Spleen (tissue), 7 donors: ENCODE measurements around the gene DTX1.

ENCODE experiments used
- CTCF ChIP-seq, 11 experiments: fragments of 200-600 bp in 7 of 11; fragments of 450-650 bp in 4 of 11; sonication (generic) in 4 of 11; IDR thresholded peaks in 8 of 11; conservative IDR thresholded peaks in 3 of 11; 1 replicate in 7 of 11; 2 replicates in 4 of 11; pipeline versions ENCODE4 v1.4.0 to v1.8.0; 2016 to 2021; ENCODE audit warnings: antibody characterized with exemption in 11 of 11, inconsistent platforms in 4 of 11, mild to moderate bottlenecking in 1 of 11
- POLR2A ChIP-seq, 3 donors: fragments of 450-650 bp; IDR thresholded peaks; one replicate each; pipeline ENCODE4 v1.5.1; 2017; ENCODE audit warnings: antibody characterized with exemption in 3 of 3, mild to moderate bottlenecking in 1 of 3
- POLR2AphosphoS5 ChIP-seq, 3 donors: sonication (generic); formaldehyde crosslinking; IDR thresholded peaks; one replicate each; pipeline ENCODE4 v1.5.1; 2017; ENCODE audit warnings: antibody characterized with exemption in 3 of 3
- donor health status: DM: no; HTN: no; CAD: no; lungs with moderate emphysema.
- donor health status: DM: no; HTN: no; CAD: no.
- donor health status: DM: no; HTN: no; CAD: no.

DNA sequence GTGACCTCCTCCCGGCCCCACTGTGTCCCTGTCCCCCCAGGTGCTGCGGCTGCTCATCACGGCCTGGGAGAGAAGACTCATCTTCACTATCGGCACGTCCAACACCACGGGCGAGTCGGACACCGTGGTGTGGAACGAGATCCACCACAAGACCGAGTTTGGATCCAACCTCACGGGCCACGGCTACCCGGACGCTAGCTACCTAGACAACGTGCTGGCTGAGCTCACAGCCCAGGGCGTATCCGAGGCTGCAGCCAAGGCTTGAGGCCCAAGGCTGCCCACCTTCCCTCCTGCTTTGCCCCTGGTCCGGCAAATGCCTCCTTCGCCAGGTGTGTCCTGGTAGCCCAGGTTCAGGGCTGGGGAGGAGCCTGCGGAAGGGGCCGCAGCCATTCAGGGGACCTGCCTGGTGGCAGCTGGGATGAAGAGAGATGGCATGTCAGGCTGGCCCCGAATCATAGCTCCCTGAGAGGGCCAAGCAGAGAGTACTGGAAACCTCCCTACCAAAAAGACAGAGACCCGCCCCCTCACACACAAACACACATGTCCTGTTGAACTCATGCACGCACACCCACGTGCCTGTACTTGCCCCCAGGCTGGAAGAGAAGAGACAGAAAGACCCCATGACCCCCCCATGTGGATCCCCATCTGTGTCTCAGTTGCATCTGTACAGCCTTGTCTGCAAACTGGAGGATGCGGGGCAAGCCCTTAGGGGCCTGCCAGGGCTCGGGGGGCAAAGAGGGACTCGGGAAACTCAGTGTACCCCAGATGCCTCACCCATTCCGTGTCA lies 40.3 kb downstream of the DTX1 start:
- no peak for TF ChIP-seq POLR2A (IDR thresholded peaks at IDR 0.05)
- TF ChIP-seq CTCF (IDR thresholded peaks at IDR 0.05 in 8 of 11, conservative IDR thresholded peaks at IDR 0.05 in 3 of 11): no peak
- peak in 1 of 3 donors; percentile 63 for TF ChIP-seq POLR2AphosphoS5 (IDR thresholded peaks at IDR 0.05)
